HG02642 (cell line): ENCODE data around the gene ELAVL2.
"Not testable (repeated sequence)": the region's sequence is repeated elsewhere in the genome, so short reads cannot be mapped to it uniquely, and the experiment has no call there.

Experiments used
- ATAC-seq: cut with Tn5 transposase; IDR thresholded peaks from one replicate; pipeline ENCODE4 v1.9.1; 2021; ENCODE audit warnings: mild to moderate bottlenecking; ENCODE audit not compliant: unreplicated experiment, poor library complexity

Gene ELAVL2

DNA sequence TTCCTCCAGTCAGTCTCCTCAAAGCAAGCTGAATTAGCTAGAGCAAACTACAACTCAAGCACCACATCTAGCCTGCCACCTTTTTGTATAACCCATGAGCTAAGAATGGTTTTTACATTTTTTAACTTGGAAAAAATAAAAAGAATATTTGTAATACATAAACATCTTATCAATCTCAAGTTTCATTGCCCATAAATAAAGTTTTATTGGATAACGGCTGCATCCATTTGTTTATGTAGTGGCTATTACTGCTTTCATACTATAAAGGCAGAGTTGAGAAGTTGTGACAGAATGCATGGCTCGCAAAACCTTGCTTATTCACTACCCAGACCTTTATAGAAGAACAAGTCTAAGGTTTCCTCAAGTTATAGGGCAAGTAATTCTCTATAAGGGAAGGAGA lies 95.7 kb downstream of the ELAVL2 start:
- ATAC-seq, result no peak

DNA sequence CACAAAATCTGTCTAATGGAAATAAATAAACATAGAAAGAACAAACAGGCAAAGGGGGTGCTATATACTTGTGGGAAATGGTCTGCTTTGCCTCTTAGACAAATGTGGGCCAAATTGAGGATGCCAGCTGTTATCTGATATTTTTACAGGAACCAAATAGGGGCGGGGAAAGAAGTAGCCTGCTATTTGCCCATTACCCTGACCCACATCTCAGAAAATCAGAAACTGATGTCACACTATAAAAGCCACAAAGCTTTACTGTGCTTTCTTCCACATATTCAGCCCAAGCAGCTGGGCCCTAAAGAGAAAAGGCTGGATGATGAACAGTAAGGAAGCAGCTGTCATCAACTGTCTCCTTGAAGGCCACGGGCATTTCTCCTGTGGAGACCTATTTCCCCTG lies 97.3 kb downstream of the ELAVL2 start:
- ATAC-seq, result no peak

DNA sequence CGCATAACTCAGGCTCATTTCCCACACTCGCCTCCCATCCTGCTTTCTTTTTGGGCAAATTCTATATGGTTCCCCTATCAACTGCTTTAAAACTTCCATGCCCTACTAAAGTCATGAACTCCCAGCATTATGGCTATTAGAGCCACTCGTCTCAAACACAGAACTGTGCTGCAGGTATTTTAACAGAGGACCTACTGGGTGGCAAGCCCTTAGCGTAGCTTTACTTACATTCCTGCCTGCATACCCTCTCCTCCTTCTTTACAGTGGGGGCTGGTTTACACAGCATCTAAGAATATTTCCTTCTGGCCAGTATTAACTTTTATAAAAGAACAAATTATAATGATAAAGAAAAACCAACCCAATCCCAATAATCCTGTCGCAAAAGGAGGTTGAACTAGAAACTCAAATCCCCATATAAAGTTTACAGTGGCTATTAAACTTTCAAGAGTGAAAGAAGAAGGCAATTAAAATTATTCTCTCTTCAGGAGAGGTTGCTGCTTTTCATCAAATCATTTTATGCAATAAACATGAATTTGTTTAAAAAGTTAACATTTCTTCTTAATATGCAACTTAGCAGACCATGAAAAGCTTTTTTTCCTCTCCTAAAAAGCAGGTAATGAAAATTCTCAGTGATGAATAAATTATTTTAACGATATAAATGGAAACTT lies 100.6 kb downstream of the ELAVL2 start:
- no peak for ATAC-seq

DNA sequence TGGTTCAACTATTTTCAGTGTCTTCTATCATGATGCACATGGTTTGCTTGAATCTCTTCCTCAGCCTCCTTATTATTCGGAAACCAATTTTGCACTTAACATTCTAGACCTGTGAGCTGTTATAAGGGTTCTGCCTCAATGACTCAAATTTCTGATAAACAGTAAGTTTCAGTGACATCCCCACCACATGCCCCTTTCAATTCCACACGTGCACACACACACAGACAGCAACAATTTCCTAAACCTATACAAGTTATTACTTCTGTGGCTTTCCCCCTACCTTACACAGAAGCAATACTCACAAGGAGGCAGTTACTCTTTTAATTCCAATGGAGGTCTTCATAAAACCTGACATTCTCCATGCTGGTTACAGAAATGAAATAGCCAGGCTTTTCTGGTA lies 102.4 kb downstream of the ELAVL2 start:
- ATAC-seq, result no peak

DNA sequence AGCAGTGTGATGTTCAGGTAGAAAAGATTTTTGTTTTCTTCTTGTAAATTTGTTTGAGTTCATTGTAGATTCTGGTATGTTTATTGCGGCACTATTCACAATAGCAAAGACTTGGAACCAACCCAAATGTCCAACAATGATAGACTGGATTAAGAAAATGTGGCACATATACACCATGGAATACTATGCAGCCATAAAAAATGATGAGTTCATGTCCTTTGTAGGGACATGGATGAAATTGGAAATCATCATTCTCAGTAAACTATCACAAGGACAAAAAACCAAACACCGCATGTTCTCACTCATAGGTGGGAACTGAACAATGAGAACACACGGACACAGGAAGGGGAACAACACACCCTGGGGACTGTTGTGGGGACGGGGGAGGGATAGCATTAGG lies 103.0 kb downstream of the ELAVL2 start:
- not testable (repeated sequence) for ATAC-seq

DNA sequence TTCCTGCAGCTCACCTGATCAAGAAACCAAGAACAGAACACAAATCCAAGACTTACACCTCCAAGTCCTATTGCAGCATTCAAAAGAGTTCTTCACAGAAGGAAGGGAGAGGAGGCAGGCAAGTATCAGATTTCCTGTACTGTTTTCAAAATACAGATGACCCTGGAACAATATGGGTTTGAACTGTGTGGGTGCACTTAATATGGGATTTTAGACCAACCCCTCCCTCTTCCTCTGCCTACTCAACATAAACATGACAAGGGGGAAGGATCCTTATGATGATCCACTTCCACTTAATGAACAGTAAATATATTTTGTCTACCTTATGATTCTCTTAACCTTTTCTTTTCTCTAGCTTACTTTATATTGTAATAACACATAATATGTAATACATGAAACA lies 104.6 kb downstream of the ELAVL2 start:
- ATAC-seq, result no peak

DNA sequence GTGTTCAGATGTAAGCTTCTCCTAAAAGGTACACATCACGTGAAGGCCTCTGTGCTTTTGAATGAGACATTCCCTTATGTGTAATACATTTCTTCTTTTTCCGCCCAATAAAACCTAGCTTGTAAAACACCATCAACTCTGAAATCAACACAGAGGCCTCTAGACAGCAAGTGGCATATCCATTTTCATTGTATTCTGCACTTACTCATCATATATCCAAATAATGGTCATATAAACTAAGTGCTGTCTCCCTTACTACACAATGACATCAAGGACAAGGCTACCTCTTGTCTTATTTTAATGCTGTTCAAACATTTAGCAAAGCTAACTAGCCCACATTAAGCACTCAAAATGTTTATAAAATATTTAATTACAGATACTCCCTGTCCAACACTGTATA lies 108.5 kb downstream of the ELAVL2 start:
- no peak for ATAC-seq

DNA sequence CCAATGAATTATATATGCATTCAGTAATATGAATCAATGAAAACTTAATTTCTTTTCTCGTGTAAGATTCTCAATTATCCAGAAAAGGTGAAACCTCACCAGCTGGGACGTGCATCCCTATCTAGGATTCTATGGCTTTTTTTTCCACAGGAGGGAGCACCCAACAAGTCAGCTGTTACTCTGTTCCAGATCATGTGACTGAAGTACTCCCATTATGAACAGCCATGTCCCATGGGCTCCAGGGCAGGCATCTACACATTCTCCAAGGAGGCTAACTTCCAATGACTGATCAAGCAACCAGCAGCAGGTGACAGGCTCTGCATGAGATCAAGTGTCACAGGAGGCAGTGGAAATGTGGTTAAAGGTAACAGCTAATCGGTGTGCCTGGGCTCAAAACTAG lies 118.8 kb downstream of the ELAVL2 start:
- ATAC-seq, result no peak

DNA sequence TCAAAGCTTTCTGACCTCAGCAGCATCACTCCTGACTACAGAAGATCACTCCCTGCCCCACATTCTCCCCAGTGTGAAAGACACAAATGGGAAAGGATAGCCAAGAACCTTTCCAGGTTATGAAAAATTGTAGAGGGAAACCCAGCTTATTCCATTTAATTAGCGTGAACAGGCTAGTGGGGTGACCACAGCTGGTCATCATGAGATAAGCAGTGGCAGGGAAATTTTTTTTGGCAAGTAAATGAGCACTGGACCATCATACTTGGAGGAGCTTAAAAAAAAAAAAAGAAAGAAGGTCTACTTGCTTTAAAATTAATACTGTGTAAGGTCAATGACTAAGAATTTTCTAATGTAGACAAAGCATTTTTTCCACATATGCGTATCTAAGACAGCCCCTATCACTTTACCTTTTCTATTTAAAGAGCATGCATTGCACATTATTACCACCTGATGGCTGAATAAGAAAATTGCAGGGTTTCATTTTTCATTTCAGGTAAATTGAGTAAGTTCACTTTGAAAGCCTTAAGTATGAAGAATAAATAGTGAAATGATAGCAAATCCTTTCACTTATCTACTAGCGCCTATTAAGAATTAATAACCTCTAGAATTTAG lies 123.6 kb downstream of the ELAVL2 start:
- ATAC-seq, result no peak

DNA sequence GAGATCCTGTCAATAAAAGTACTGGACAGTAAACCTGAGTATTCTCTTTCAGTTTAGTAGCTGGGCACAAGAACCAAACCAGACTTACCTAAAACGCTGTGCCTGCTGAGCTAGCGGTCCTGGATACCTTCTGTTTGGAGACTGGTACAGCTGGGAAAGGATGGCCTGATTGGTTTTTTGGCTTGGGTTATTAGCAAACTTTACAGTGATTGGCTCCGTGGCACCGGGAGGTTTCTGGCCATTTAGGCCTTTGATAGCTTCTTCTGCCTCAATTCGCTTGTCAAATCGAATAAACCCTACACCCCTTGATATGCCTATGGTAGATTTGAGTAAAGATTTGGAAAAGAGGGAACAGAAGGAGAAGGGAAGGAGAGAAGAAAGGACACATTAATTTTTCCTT lies 124.7 kb downstream of the ELAVL2 start:
- no peak for ATAC-seq

DNA sequence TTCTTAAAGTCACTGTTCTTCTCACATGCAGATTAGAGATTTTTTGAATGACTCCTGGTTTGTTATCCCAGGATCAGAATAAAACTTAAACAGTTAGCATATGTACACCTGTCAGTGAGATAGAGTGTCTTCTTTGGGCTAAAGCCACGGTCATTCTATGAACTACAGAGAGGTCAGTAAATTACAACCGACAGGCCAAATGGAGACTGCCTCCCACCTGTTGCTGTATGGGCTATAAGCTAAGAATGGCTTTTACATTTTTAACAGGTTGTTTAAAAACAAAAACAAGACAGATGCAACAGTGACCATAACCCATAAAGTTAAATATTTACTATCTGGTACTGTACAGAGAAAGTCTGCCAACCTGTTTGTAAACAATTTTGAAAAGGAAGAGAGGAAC lies 125.7 kb downstream of the ELAVL2 start:
- ATAC-seq, result no peak

DNA sequence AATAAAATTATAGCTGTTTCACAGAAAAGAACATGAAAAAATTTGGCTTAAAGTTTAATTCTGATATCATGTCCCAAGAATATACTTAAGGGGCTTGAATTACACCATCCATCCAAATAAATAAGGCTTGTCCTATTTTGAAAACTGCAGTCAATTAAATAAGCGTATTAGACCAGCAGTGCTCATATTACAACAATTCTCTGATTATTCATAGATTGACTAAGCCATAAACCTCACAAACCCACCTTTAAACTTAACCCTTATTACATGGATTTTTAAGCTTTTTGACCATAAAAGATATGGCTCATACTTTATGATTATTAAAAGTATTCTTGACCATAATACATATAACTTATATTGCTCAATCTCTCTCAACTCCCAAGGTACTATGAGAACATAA lies 127.9 kb downstream of the ELAVL2 start:
- no peak for ATAC-seq

DNA sequence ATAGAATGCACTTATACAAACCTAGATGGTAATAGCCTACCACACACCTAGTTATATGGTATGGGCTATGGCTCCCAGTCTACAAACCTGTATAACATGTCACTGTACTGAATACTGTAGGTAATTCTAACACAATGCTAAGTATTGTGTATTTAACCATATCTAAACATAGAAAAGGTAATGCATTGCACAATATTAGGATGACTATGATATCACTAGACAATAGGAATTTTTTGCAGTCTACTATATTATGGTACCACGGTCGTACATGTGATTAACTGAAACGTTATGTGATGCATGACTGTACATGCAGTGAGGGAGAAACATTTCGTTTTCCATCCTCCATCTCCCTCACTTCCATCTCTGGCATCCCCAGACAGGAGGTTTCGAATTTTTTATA lies 130.5 kb downstream of the ELAVL2 start:
- ATAC-seq, result no peak

DNA sequence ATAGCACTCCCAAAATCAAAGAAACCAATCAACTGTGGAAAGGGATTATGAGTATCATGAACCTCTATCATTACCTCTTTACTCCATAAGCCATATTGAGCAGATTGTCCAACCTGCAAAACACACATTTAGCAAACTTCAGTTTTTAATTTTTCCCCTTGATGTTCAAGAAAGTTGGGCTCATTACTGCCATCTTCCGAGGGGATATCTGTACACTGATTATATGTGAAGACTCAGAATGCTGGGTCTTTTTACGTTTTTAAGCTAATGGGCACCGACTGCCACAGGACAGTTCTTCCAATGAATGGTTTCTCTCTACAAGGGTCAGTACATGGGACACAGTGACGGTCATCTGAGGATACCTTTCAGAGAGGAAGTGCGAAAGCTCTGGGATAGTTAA lies 132.7 kb downstream of the ELAVL2 start:
- ATAC-seq, result no peak

DNA sequence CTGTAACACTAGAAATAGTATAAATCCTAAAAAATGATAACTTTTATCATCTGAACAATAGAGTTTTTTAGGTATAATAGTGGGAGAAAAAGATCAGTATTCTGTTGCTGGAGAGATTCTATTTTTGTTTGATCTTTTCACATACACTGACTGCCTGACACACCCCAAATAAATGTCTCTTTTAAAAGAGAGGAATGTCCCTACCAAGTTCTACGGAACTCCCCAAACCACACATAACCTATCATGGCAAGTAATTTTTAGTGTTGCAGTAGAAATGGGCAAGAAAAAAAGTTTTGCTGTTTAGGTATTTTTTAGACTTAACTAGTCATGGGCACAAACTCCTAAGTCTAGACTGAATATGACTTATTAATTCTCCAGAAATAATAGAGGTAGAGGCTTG lies 139.1 kb downstream of the ELAVL2 start:
- no peak for ATAC-seq

DNA sequence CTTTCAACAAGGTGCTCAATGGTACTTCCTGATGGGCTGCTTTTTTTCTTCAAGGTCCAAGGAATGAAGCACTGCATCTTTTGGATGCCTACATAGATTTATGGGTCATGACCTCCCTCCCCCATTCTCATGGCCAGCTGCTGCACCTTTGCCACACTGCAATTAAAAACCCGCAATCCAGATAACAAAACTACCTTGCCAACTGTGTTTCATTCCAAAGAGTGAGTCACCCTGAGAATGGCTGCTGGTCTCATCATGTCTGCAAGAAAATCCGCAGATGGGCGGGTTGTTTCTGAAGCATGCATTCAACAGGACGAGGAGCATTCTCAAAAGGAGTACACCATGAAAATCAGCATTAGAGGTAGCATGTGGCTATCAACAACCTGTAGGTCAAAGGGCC lies 139.8 kb downstream of the ELAVL2 start:
- no peak for ATAC-seq

DNA sequence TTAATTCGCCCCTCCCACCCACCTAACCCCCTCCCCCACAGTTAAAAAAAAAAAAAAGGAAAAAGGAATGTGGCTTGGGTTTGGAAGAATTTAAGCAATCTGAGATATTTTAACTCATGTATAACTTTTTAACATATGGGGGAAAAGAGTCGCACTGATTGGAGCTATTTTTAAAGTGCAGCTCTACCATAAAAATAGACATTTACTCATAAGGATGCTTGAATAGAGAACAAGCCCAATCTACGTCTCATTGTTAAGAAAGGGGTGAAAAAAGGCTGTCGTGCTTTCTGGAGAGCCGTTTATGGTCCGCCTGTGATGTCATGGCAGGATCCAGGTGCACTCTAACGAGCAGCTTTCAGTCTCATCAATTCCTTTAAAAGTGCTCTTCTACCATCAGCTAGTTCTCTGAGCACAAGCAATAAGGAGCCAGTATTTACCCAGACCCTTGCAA lies 142.4 kb downstream of the ELAVL2 start:
- no peak for ATAC-seq

DNA sequence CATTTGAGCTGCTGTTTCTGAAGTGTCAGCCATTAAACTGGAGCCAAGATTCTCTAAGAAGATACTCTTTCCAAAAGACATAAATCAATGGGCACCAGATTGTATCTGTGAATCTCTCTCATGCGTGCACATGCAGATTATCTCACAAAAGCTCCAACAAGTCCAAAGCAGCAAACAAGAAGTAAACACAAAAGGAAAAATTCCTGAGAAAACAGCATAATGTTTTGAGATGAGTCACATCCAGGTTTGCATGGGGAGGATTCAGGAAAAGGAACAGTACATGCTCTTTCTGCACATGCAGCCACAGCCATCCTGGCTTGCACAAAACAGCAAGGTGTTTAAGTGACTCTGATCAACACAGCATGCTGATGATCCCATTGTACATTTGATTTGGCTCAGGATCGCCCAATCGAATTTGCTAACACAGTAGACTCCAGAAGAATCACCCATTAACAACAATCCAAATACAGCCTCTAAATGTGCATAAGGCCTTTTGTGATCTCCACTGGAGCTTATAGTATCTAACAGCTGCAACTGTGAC lies 143.1 kb downstream of the ELAVL2 start:
- ATAC-seq, result no peak

DNA sequence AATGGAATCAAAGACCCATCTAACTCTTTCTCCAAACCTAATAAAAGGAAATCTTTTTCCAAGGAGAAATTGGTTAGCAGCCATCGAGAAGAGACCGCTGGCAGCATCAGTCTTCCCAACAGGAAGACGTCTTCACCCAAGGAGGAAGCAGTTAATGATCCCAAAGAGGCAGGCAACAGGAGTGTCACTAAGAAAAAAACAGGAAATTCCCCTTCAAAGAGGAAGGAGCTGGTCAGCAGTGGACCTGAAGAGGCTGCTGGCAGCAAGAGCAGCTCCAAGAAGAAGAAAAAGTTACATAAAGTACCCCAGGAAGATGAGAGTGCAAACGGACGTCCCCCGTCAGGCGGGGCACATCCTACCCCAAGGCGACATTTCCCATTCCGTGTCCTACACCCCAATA lies 143.7 kb downstream of the ELAVL2 start:
- ATAC-seq, result no peak

DNA sequence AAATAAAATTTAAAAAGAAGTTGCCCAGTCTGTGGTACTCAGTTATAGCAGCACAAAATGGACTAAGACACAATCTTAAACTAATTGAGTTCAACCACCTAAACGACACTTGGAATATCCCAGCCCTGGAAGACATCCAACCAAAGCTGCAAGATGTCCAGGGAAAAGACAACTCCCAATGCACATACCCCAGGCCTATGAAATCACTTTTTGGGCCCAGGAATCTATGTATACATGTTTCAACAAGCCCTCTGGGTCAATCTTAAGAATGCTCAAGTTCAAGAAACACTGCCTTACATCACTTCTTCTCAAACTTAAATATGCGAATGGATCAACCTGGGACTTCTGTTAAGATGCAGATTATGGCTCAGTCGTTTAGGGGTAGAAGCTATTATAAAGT lies 148.6 kb downstream of the ELAVL2 start:
- no peak for ATAC-seq

DNA sequence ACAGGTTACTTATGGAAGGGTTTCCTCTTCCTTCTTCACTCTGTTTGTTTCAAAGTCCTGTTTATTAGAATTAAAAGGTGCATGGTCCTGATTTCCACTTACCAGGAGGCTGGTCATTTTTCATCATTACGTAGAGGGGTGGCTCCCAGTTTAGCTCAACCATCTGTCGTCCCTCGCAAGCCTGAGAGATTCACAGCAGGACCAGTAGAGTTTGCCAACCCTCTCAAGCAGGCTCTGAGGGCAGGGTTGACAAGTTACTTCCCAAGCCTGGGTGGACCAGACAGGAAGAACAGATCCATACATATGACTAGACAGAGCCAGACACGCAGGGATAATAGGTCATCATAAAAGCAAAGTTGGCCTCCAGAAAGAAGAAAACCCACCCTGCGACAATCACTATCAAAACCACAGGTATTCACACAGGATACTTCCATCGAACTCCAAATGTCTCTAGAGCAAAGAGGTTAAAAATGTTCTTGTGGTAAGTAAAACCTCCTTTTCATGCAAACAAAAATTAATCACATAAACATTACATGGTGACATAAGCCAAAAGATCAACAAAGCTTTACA lies 151.9 kb downstream of the ELAVL2 start:
- no peak for ATAC-seq

DNA sequence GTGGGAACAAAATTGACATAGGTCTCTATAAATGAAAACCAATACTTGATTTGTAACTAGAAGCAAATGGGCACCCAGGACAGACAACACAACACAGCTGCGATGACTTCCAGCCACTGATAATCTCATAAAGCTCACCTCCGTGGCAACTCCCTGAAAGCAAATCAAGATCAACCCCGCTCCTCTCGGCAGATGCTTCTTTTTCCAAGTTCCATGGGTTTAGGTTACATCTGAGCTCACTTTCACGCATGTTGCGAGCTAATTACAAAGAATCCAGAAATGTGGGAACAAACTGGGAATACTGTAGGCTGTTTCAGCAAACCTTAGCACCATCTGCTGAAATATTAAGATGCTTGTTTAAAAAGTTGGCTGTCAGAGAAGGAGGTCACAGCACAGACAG lies 153.9 kb downstream of the ELAVL2 start:
- no peak for ATAC-seq
